Measurements from ENCODE around the gene FARSB.
"Not testable (repeated sequence)": the region's sequence is repeated elsewhere in the genome, so short reads cannot be mapped to it uniquely, and the experiment has no call there.

FARSB gene

GRCh38 chr2:222603501-222603900 lies 52.4 kb downstream of the FARSB start:
- no peak for DNase-seq

GRCh38 chr2:222598611-222599010 lies 57.3 kb downstream of the FARSB start:
- no peak for DNase-seq

GRCh38 chr2:222595581-222595980 lies 60.3 kb downstream of the FARSB start:
- DNase-seq: no peak

- no peak for DNase-seq
These were observed 61.2 kb downstream of the FARSB start for GRCh38 chr2:222594679-222595078.

GRCh38 chr2:222592176-222592575 lies 63.7 kb downstream of the FARSB start:
- DNase-seq: no peak

GRCh38 chr2:222591661-222592060 lies 64.2 kb downstream of the FARSB start:
- no peak for DNase-seq

GRCh38 chr2:222584589-222584988 lies 71.3 kb downstream of the FARSB start:
- DNase-seq: not testable (repeated sequence)

GRCh38 chr2:222582928-222583327 lies 73.0 kb downstream of the FARSB start:
- no peak for DNase-seq

GRCh38 chr2:222577341-222577740 lies 78.6 kb downstream of the FARSB start:
- no peak for DNase-seq

GRCh38 chr2:222576171-222577081 lies 79.5 kb downstream of the FARSB start:
- no peak for DNase-seq

GRCh38 chr2:222575618-222576017 lies 80.3 kb downstream of the FARSB start:
- DNase-seq: no peak

GRCh38 chr2:222572751-222573174 lies 83.1 kb downstream of the FARSB start:
- no peak for DNase-seq

GRCh38 chr2:222572264-222572721 lies 83.6 kb downstream of the FARSB start:
- no peak for DNase-seq

GRCh38 chr2:222569826-222570225 lies 86.1 kb downstream of the FARSB start:
- DNase-seq: no peak

GRCh38 chr2:222568865-222569264 lies 87.0 kb downstream of the FARSB start:
- peak; percentile 30 for DNase-seq

- DNase-seq: no peak
These were observed 89.7 kb downstream of the FARSB start for GRCh38 chr2:222566229-222566628.

- DNase-seq: no peak
These were observed 92.0 kb downstream of the FARSB start for GRCh38 chr2:222563936-222564335.

- no peak for DNase-seq
These were observed 92.7 kb downstream of the FARSB start for GRCh38 chr2:222563106-222563718.

- peak; percentile 39 for DNase-seq
These were observed 93.9 kb downstream of the FARSB start for GRCh38 chr2:222561817-222562645.

GRCh38 chr2:222561151-222561550 lies 94.7 kb downstream of the FARSB start:
- DNase-seq: no peak

GRCh38 chr2:222554517-222554916 lies 101.4 kb downstream of the FARSB start:
- DNase-seq: no peak

GRCh38 chr2:222548992-222549391 lies 106.9 kb downstream of the FARSB start:
- no peak for DNase-seq

- DNase-seq: no peak
These were observed 108.8 kb downstream of the FARSB start for GRCh38 chr2:222547083-222547482.
